Neutrophil (primary cell): ENCODE results near the gene BLM.
A peak's percentile ranks its signal among the peaks of the same experiment; 100 is the strongest.

Source experiments
- H3K27ac ChIP-seq: fragments of 200-600 bp; sonication (generic); 2 replicates; pipeline ENCODE4 v1.5.1; 2016; ENCODE audit warnings: mild to moderate bottlenecking, moderate library complexity
- H3K27me3 ChIP-seq: fragments of 200-600 bp; sonication (generic); 2 replicates; pipeline ENCODE4 v1.6.0; 2016; ENCODE audit warnings: mild to moderate bottlenecking
- H3K36me3 ChIP-seq: fragments of 200-600 bp; sonication (generic); 2 replicates; pipeline ENCODE4 v1.5.1; 2017
- H3K4me1 ChIP-seq, 2 experiments: fragments of 200-600 bp in 1 of 2; sonication (generic) in 1 of 2; 1 replicate in 1 of 2; 2 replicates in 1 of 2; pipeline versions ENCODE4 v1.5.1 to v1.6.1; 2013 to 2016; ENCODE audit warnings: low read depth in 1 of 2, low read length in 1 of 2, mild to moderate bottlenecking in 1 of 2, moderate library complexity in 1 of 2; ENCODE audit not compliant: control insufficient read depth in 1 of 2, insufficient read depth in 1 of 2
- H3K4me3 ChIP-seq, 2 experiments: fragments of 200-600 bp in 1 of 2; sonication (generic) in 1 of 2; 1 replicate in 1 of 2; 2 replicates in 1 of 2; pipeline ENCODE4 v1.5.1; 2013 to 2016; ENCODE audit warnings: low read depth in 1 of 2, low read length in 1 of 2, mild to moderate bottlenecking in 1 of 2, moderate library complexity in 1 of 2
- H3K9me3 ChIP-seq: fragments of 200-600 bp; sonication (generic); 2 replicates; pipeline ENCODE4 v1.5.1; 2016
- CTCF ChIP-seq: fragments of 200-600 bp; sonication (generic); IDR thresholded peaks from 2 replicates; pipeline ENCODE4 v1.5.1; 2016; ENCODE audit warnings: antibody characterized with exemption

Gene BLM

GRCh38 chr15:90790057-90790456 lies 72.9 kb downstream of the BLM start:
- no peaks in the 10 kb centered on the region for H3K27me3 ChIP-seq
- no peaks in the 10 kb centered on the region for H3K9me3 ChIP-seq
- H3K4me3 ChIP-seq, result no peak overlapping the region
- no peak for TF ChIP-seq CTCF
- H3K4me1 ChIP-seq, result peaks cover 0 to 6% of the 10 kb centered on the region in 2 experiments
- no peaks in the 10 kb centered on the region for H3K36me3 ChIP-seq
- no peak overlapping the region for H3K27ac ChIP-seq

- Histone ChIP-seq H3K27ac (no peak overlapping the region), H3K4me3 (no peak overlapping the region)
- TF ChIP-seq CTCF, result no peak
Observed at GRCh38 chr15:90790561-90790960, 73.4 kb downstream of the BLM start.

GRCh38 chr15:90794538-90794937 lies 77.4 kb downstream of the BLM start:
- no peak for TF ChIP-seq CTCF

More at GRCh38 chr15:90790561-90790960, 73.4 kb downstream of the BLM start:
- Histone ChIP-seq H3K36me3 (no peaks in the 10 kb centered on the region), H3K4me1 (peaks cover 0 to 6% of the 10 kb centered on the region in 2 experiments), H3K9me3 (no peaks in the 10 kb centered on the region), H3K27me3 (no peaks in the 10 kb centered on the region)

GRCh38 chr15:90799639-90800170 lies 82.6 kb downstream of the BLM start:
- no peak for TF ChIP-seq CTCF
- no peaks in the 10 kb centered on the region for H3K4me1 ChIP-seq
- no peaks in the 10 kb centered on the region for H3K9me3 ChIP-seq
- no peak overlapping the region for H3K27ac ChIP-seq
- H3K4me3 ChIP-seq, result no peak overlapping the region
- H3K27me3 ChIP-seq, result no peaks in the 10 kb centered on the region
- H3K36me3 ChIP-seq, result peaks cover 6% of the 10 kb centered on the region

More at GRCh38 chr15:90794538-90794937, 77.4 kb downstream of the BLM start:
- no peak overlapping the region for H3K4me3 ChIP-seq
- H3K4me1 ChIP-seq, result no peaks in the 10 kb centered on the region
- no peaks in the 10 kb centered on the region for H3K9me3 ChIP-seq
- peaks cover 6% of the 10 kb centered on the region for H3K36me3 ChIP-seq
- H3K27ac ChIP-seq, result no peak overlapping the region
- no peaks in the 10 kb centered on the region for H3K27me3 ChIP-seq

GRCh38 chr15:90801803-90802202 lies 84.7 kb downstream of the BLM start:
- Histone ChIP-seq H3K9me3 (no peaks in the 10 kb centered on the region), H3K4me3 (no peak overlapping the region), H3K4me1 (peaks cover 0 to under 1% of the 10 kb centered on the region in 2 experiments), H3K27ac (peak overlapping the region; percentile 29), H3K27me3 (no peaks in the 10 kb centered on the region), H3K36me3 (no peaks in the 10 kb centered on the region)
- no peak for TF ChIP-seq CTCF
